Temporal lobe (tissue), 2 donors: ENCODE results near the gene C12orf76. TPM values are rescaled to one million over a fixed set of nuclear protein-coding genes. Genes with fewer than 3 reads are reported as not detected.

Experiments
- small RNA-seq: library from RNA; depleted of rRNA; stranded (forward); fragments of <200 nt; gene quantifications from one replicate; pipeline ENCODE3, GENCODE V24; 2014; ENCODE audit warnings: low replicate concordance
- total RNA-seq: library from RNA; depleted of rRNA; stranded (reverse); fragments of >200 nt; gene quantifications from one replicate; pipeline ENCODE4 v1.2.3, GENCODE V29; 2014

Gene C12orf76
- total RNA-seq, 1 donor from 2014 or later = 62.4 TPM

Small RNAs within 50 kb of the gene (small RNA-seq; reads per million reads assigned to genes)
- not detected for gene AC007546.2

Other genes with a start within 250 kb of the C12orf76 start
- 0.25 TPM for gene TRPV4, start 215.1 kb downstream of the C12orf76 start, total RNA-seq
- 9.8 TPM for gene GLTP, start 168.0 kb downstream of the C12orf76 start, total RNA-seq
- 3.2 TPM for gene TCHP, start 148.2 kb downstream of the C12orf76 start, total RNA-seq
- 28.0 TPM for gene GIT2, start 52.2 kb downstream of the C12orf76 start, total RNA-seq
- 23.1 TPM for gene ANKRD13A, start 49.1 kb downstream of the C12orf76 start, total RNA-seq
- 81.6 TPM for gene IFT81, start 75.8 kb upstream of the C12orf76 start, total RNA-seq
- 169 TPM for gene ATP2A2, start 232.7 kb upstream of the C12orf76 start, total RNA-seq